K562 (cell line): ENCODE measurements around the gene NYNRIN. TPM values are rescaled to one million over a fixed set of nuclear protein-coding genes. Genes with fewer than 3 reads are reported as not detected.

Experiments
- HDAC8 ChIP-seq: fragments of 450-650 bp; IDR thresholded peaks from 2 replicates; pipeline ENCODE4 v1.6.1; 2016; ENCODE audit warnings: mild to moderate bottlenecking, missing genetic modification characterization, moderate library complexity, missing compliant biosample characterization
- MCM3 ChIP-seq: fragments of 450-650 bp; IDR thresholded peaks from 2 replicates; pipeline ENCODE4 v1.6.1; 2016
- TAF15 ChIP-seq: fragments of 200-400 bp; formaldehyde crosslinking; IDR thresholded peaks from 2 replicates; pipeline ENCODE4 v1.6.1; 2017; ENCODE audit warnings: mild to moderate bottlenecking, low read depth, low read length, moderate library complexity
- ZNF785 ChIP-seq: fragments of 250-450 bp; sonication (Bioruptor Pico); IDR thresholded peaks from 2 replicates; pipeline ENCODE4 v1.4.0; 2020; ENCODE audit warnings: mild to moderate bottlenecking
- polyA plus RNA-seq, 8 experiments: library from polyadenylated mRNA; depleted of rRNA in 4 of 8; stranded (reverse) in 5 of 8; unstranded in 3 of 8; fragments of >200 nt; fragmentation: Nextera tagmentation in 2 of 8; fragmentation: Illumina TruSeq in 1 of 8; extraction: Ambion mirVana in 2 of 8; extraction: Trizol in 1 of 8; gene quantifications; 2 replicates each; pipeline versions ENCODE4 v1.2.1 to v1.2.3, GENCODE V29; 2011 to 2014; ENCODE audit warnings: inconsistent platforms in 1 of 8, missing spikeins in 1 of 8
- total RNA-seq, 7 experiments: library from RNA; depleted of rRNA in 6 of 7; stranded (reverse); fragments of >200 nt in 6 of 7; fragmentation: Illumina TruSeq in 2 of 7; extraction: Trizol in 2 of 7; gene quantifications; 2 replicates each; pipeline versions ENCODE4 v1.2.1 to v1.2.3, GENCODE V29; 2011 to 2021; ENCODE audit warnings: low replicate concordance in 1 of 7
- TF ChIP-seq, protein P1 (sequence below): fragments of 450-650 bp; IDR thresholded peaks from 2 replicates; pipeline ENCODE4 v1.6.1; 2016; ENCODE audit warnings: mild to moderate bottlenecking, moderate library complexity
- TF ChIP-seq, protein P2 (sequence below), 2 experiments: fragments of 450-650 bp in 1 of 2; sonication (generic) in 1 of 2; formaldehyde crosslinking in 1 of 2; IDR thresholded peaks; 2 replicates each; pipeline versions ENCODE4 v1.7.1 to v1.9.0; 2016 to 2022; ENCODE audit warnings: inconsistent platforms in 1 of 2, mild to moderate bottlenecking in 1 of 2, missing genetic modification reagents in 1 of 2

Gene NYNRIN
- total and polyA plus RNA-seq, 9 of the 15 experiments (the other 6 are each of a cell fraction or from before 2014, with no cell fraction given): 0.04 to 1.2 (median 0.28) TPM

DNA sequence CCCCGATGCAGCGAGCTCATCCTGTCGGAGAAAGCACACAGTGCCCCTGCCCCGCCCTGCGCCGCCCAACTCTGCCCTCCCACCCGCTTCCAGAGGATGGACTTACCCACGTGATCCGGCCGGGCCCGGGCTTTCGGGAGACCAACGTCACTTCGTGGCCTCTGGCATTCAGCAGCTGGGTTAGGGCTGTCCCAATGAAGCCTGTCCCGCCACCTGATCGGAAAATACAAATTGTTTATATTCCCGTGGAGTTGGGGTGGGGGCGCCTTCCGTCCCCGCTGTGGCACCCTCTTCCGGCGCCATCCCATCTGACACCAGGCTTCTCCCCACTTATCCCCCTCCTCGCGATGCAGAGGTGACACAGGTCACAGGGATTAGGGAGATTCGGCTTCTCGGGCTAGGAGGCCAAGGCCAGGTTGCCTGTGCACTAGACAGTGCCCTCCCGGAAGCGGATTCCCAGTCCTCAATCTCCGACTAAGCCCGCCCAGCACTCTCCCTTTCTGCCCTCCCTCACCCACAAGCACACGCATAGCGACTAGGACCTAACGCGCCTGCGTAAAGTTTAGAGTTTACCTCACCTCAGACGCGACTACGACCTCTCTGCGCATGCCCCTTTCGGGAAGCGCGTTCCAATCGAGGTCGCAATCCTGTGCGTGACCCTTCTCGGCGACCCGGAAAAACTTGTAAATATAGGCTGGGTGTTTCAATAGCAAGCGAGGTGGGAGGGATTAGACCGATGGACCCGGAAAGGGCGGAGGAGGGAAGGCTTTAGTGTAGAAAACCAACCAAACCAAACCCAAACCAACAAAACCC lies 43.6 kb downstream of the NYNRIN start, which contains the start of gene SDR39U1 (continued):
- TF ChIP-seq, protein P1, sequence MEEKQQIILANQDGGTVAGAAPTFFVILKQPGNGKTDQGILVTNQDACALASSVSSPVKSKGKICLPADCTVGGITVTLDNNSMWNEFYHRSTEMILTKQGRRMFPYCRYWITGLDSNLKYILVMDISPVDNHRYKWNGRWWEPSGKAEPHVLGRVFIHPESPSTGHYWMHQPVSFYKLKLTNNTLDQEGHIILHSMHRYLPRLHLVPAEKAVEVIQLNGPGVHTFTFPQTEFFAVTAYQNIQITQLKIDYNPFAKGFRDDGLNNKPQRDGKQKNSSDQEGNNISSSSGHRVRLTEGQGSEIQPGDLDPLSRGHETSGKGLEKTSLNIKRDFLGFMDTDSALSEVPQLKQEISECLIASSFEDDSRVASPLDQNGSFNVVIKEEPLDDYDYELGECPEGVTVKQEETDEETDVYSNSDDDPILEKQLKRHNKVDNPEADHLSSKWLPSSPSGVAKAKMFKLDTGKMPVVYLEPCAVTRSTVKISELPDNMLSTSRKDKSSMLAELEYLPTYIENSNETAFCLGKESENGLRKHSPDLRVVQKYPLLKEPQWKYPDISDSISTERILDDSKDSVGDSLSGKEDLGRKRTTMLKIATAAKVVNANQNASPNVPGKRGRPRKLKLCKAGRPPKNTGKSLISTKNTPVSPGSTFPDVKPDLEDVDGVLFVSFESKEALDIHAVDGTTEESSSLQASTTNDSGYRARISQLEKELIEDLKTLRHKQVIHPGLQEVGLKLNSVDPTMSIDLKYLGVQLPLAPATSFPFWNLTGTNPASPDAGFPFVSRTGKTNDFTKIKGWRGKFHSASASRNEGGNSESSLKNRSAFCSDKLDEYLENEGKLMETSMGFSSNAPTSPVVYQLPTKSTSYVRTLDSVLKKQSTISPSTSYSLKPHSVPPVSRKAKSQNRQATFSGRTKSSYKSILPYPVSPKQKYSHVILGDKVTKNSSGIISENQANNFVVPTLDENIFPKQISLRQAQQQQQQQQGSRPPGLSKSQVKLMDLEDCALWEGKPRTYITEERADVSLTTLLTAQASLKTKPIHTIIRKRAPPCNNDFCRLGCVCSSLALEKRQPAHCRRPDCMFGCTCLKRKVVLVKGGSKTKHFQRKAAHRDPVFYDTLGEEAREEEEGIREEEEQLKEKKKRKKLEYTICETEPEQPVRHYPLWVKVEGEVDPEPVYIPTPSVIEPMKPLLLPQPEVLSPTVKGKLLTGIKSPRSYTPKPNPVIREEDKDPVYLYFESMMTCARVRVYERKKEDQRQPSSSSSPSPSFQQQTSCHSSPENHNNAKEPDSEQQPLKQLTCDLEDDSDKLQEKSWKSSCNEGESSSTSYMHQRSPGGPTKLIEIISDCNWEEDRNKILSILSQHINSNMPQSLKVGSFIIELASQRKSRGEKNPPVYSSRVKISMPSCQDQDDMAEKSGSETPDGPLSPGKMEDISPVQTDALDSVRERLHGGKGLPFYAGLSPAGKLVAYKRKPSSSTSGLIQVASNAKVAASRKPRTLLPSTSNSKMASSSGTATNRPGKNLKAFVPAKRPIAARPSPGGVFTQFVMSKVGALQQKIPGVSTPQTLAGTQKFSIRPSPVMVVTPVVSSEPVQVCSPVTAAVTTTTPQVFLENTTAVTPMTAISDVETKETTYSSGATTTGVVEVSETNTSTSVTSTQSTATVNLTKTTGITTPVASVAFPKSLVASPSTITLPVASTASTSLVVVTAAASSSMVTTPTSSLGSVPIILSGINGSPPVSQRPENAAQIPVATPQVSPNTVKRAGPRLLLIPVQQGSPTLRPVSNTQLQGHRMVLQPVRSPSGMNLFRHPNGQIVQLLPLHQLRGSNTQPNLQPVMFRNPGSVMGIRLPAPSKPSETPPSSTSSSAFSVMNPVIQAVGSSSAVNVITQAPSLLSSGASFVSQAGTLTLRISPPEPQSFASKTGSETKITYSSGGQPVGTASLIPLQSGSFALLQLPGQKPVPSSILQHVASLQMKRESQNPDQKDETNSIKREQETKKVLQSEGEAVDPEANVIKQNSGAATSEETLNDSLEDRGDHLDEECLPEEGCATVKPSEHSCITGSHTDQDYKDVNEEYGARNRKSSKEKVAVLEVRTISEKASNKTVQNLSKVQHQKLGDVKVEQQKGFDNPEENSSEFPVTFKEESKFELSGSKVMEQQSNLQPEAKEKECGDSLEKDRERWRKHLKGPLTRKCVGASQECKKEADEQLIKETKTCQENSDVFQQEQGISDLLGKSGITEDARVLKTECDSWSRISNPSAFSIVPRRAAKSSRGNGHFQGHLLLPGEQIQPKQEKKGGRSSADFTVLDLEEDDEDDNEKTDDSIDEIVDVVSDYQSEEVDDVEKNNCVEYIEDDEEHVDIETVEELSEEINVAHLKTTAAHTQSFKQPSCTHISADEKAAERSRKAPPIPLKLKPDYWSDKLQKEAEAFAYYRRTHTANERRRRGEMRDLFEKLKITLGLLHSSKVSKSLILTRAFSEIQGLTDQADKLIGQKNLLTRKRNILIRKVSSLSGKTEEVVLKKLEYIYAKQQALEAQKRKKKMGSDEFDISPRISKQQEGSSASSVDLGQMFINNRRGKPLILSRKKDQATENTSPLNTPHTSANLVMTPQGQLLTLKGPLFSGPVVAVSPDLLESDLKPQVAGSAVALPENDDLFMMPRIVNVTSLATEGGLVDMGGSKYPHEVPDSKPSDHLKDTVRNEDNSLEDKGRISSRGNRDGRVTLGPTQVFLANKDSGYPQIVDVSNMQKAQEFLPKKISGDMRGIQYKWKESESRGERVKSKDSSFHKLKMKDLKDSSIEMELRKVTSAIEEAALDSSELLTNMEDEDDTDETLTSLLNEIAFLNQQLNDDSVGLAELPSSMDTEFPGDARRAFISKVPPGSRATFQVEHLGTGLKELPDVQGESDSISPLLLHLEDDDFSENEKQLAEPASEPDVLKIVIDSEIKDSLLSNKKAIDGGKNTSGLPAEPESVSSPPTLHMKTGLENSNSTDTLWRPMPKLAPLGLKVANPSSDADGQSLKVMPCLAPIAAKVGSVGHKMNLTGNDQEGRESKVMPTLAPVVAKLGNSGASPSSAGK: no peak; the same call in 1 of the 2 replicates
- TF ChIP-seq, protein P2, sequence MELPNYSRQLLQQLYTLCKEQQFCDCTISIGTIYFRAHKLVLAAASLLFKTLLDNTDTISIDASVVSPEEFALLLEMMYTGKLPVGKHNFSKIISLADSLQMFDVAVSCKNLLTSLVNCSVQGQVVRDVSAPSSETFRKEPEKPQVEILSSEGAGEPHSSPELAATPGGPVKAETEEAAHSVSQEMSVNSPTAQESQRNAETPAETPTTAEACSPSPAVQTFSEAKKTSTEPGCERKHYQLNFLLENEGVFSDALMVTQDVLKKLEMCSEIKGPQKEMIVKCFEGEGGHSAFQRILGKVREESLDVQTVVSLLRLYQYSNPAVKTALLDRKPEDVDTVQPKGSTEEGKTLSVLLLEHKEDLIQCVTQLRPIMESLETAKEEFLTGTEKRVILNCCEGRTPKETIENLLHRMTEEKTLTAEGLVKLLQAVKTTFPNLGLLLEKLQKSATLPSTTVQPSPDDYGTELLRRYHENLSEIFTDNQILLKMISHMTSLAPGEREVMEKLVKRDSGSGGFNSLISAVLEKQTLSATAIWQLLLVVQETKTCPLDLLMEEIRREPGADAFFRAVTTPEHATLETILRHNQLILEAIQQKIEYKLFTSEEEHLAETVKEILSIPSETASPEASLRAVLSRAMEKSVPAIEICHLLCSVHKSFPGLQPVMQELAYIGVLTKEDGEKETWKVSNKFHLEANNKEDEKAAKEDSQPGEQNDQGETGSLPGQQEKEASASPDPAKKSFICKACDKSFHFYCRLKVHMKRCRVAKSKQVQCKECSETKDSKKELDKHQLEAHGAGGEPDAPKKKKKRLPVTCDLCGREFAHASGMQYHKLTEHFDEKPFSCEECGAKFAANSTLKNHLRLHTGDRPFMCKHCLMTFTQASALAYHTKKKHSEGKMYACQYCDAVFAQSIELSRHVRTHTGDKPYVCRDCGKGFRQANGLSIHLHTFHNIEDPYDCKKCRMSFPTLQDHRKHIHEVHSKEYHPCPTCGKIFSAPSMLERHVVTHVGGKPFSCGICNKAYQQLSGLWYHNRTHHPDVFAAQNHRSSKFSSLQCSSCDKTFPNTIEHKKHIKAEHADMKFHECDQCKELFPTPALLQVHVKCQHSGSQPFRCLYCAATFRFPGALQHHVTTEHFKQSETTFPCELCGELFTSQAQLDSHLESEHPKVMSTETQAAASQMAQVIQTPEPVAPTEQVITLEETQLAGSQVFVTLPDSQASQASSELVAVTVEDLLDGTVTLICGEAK (IDR thresholded peaks at IDR 0.05): peak; percentile 97
- TF ChIP-seq, protein P2 (CRISPR knock-in tag; IDR thresholded peaks at IDR 0.05): no peak
- no peak for TF ChIP-seq MCM3
- no peak for TF ChIP-seq TAF15
- no peak for TF ChIP-seq ZNF785 (CRISPR knock-in tag)
- TF ChIP-seq HDAC8 (tag): no peak
